AG04450 (cell line): ENCODE measurements around the gene KBTBD6. TPM values are rescaled to one million over a fixed set of nuclear protein-coding genes. Genes with fewer than 3 reads are reported as not detected.
A peak's percentile ranks its signal among the peaks of the same experiment; 100 is the strongest.
"Not testable (repeated sequence)": the region's sequence is repeated elsewhere in the genome, so short reads cannot be mapped to it uniquely, and the experiment has no call there.

ENCODE experiments used
- CTCF ChIA-PET: fragments of 300-600, 350-600 bp; formaldehyde crosslinking; extraction: SDS; loops from one replicate; lab custom pipeline; 2022; ENCODE audit warnings: antibody characterized with exemption, inconsistent platforms; lab: Charles Lee
- POLR2A ChIA-PET: fragments of 350-600 bp; formaldehyde crosslinking; extraction: SDS; loops from one replicate; lab custom pipeline; 2021; ENCODE audit warnings: antibody characterized with exemption, inconsistent platforms; lab: Yijun Ruan, JAX
- DNase-seq: peaks from one replicate; pipeline ENCODE4 v3.0.0-alpha.2; 2011; ENCODE audit warnings: low read depth, low spot score
- H3K27ac ChIP-seq: one replicate; pipeline ENCODE4 v1.5.1; 2012; ENCODE audit warnings: low read depth, low read length, control low read depth
- H3K27me3 ChIP-seq: one replicate; pipeline ENCODE4 v1.6.0; 2012; ENCODE audit warnings: low read length; ENCODE audit not compliant: control insufficient read depth, insufficient read depth
- H3K4me3 ChIP-seq: 2 replicates; pipeline ENCODE4 v1.5.1; 2011; ENCODE audit warnings: mild to moderate bottlenecking, low read depth, low read length, control low read depth
- H3K9me3 ChIP-seq: 2 replicates; pipeline ENCODE4 v1.5.1; 2012; ENCODE audit warnings: low read length; ENCODE audit not compliant: control insufficient read depth, insufficient read depth
- polyA plus RNA-seq: library from polyadenylated mRNA; depleted of rRNA; stranded (reverse); fragments of >200 nt; gene quantifications from 2 replicates; pipeline ENCODE4 v1.2.3, GENCODE V29; 2011
- TF ChIP-seq, protein P1 (sequence below): IDR thresholded peaks from 2 replicates; pipeline ENCODE4 v1.5.1; 2011; ENCODE audit warnings: low read depth, low read length, control low read depth, inconsistent platforms

Gene KBTBD6
- polyA plus RNA-seq, 1 experiment = 8.3 TPM

DNA sequence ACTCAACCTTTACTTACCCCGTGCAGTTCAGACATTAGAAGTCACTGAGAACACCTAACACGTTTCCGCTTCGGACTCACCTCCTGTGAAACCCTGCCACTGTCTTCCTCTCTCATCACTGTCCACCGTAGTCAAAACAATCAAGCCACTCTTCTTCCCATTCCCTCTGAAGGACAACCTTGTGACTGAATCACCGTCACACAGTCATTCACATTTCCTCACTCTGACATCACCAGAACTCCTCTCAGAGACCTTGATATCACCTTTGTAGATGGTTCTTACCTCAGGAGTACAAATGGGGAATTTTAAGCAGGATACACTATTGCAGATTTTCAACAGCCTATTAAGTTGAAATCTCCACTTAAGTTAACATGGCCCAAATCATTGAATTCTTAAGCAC lies 1.3 kb upstream of the KBTBD6 start:
- CTCF ChIA-PET = no interaction called here
- H3K27me3 ChIP-seq = no peaks in the 10 kb centered on the region
- POLR2A ChIA-PET = no interaction called here
- H3K4me3 ChIP-seq = no peak overlapping the region
- no peak overlapping the region for H3K27ac ChIP-seq
- DNase-seq = no peak
- H3K9me3 ChIP-seq = no peaks in the 10 kb centered on the region; the same call in 1 of the 2 replicates
- TF ChIP-seq, protein P1, sequence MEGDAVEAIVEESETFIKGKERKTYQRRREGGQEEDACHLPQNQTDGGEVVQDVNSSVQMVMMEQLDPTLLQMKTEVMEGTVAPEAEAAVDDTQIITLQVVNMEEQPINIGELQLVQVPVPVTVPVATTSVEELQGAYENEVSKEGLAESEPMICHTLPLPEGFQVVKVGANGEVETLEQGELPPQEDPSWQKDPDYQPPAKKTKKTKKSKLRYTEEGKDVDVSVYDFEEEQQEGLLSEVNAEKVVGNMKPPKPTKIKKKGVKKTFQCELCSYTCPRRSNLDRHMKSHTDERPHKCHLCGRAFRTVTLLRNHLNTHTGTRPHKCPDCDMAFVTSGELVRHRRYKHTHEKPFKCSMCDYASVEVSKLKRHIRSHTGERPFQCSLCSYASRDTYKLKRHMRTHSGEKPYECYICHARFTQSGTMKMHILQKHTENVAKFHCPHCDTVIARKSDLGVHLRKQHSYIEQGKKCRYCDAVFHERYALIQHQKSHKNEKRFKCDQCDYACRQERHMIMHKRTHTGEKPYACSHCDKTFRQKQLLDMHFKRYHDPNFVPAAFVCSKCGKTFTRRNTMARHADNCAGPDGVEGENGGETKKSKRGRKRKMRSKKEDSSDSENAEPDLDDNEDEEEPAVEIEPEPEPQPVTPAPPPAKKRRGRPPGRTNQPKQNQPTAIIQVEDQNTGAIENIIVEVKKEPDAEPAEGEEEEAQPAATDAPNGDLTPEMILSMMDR = no peak

DNA sequence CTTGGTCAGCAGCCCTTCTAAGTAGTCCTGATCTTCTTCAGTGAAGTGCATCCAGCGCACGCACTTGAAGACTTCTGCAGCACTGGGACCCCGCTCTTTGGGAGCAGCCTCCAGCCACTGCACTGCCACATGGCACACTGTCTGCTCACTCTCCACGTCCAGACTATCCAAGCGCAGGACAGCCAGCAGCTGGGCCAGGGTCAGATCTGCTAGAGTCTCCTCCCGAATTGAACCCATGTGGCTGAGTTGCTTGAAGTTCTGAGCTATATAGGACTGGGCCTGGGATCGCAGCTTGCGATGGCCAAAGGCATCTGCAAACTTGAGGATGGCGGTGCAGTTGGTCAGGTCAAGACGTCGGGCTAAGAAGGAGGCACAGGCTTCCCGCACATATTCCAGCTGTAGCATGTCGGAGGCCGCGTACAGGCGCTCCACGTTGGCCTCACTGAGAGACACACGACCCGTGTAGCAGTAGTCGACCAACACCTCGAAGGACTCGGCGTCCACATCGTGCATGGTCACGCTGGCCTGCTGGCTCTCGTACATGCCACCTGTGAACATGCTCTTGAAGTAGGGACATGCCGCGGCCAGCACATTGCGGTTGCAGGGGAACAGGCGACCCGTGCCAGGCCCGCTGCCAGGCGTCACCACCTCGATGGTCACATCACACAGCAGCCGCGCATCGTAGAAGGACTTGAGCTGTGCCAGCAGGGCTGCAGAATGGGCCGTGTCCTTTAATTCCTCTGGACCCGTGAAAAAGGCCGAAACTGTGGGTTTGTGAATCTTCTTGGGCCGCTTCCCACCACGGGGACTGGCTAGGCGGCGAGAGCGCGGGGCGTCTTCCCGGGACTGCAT lies 716 bp downstream of the KBTBD6 start:
- peak overlapping the region; percentile 76 for H3K4me3 ChIP-seq
- H3K27ac ChIP-seq = peak overlapping the region; percentile 89
- H3K27me3 ChIP-seq, DNase-seq, CTCF ChIA-PET, H3K9me3 ChIP-seq: not testable (repeated sequence)
- POLR2A ChIA-PET = interaction anchor here (0.6 kb wide), 1 partner anchor 84 kb away, joined by 6 read pairs; no protein-coding TSS in a partner anchor

DNA sequence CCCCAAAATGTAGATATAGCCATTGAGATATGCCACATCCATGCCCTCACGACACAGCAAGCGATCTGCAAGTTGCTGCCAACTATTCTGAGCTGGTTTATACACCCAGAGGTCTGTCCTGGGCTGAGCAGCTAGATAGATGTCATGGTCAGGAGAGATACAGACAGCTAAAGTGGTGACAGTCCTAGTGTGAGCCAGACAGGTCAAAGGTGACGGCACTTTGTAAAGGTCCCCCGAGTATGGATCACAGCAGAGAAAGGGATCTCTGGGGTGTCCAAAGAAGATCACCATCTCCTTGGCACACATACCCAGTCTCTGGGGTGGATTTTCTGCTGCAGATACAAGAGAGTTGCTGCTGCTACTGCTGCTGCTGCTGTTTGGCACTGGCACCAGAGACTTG lies 1.4 kb downstream of the KBTBD6 start:
- POLR2A ChIA-PET, CTCF ChIA-PET, H3K9me3 ChIP-seq, H3K27me3 ChIP-seq, H3K27ac ChIP-seq, DNase-seq: not testable (repeated sequence)
- peak overlapping the region; percentile 8; the same call in 1 of the 2 replicates for H3K4me3 ChIP-seq

DNA sequence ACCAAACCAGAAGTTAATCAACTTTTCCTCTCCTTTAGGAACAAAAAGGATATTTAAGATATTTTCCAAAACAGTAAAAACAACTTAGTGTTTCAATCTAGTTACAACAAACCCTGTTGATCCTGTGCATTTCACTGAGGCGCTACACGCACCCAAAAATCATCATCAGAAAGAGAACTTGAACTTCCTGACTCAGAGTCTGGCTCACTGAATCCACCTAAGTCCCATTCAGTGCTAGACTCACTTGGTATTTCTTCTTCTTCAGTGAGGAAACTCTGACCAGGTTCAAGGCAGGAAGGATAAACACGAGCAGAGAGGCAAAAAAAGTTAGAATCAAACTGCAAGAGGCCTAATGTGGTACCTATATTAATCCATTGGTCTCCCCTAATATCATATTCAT lies 2.2 kb downstream of the KBTBD6 start:
- no peak for DNase-seq
- peak overlapping the region; percentile 37 for H3K4me3 ChIP-seq
- ChIA-PET CTCF (no interaction called here), POLR2A (no interaction called here)
- TF ChIP-seq, protein P1 = no peak
- no peaks in the 10 kb centered on the region; the same call in 1 of the 2 replicates for H3K9me3 ChIP-seq
- H3K27me3 ChIP-seq = no peaks in the 10 kb centered on the region
- H3K27ac ChIP-seq = no peak overlapping the region

DNA sequence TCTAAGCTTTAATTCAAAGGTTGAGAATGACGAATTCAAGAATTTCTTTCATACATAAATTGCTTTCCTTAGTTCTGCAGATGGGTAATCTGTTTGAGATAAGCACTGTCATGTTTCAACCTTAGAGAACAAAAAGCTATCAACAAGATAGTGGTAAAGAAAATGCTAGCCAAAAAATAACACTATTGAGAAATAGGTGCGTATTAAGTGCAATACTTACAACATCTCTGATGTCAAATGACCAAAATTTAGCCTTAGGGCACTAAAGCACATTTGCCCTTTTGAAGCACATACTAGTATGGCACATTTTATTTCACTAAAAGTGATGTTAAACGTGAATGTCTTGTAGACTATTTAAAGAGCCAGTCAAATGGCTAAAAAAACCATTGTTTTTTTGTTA lies 4.9 kb downstream of the KBTBD6 start:
- Histone ChIP-seq H3K27me3 (no peaks in the 10 kb centered on the region), H3K27ac (no peak overlapping the region), H3K9me3 (no peaks in the 10 kb centered on the region; the same call in 1 of the 2 replicates), H3K4me3 (no peak overlapping the region)
- no peak for DNase-seq
- TF ChIP-seq, protein P1 = no peak
- CTCF ChIA-PET = interaction anchor here (1.2 kb wide), 1 partner anchor 17 kb away, joined by 3 read pairs; no protein-coding TSS in a partner anchor
- POLR2A ChIA-PET = no interaction called here

DNA sequence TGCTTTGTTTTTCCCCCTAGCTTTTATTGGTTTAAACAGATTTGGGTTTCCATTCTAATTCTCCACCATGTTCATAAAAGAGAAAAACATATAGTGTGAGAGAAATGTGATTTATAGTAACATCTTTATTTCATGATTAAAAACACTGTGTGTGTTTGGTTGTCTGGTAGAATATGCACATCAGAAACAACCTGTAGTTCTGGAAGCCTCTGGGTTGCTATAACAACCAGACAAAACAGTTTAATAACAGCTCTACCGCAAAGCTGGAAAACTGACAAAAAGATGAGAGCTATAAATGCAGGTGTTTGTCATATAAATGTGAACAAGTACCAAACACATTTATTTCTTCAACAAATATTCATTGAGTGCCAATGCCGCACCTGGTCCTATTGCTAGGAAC lies 9.8 kb downstream of the KBTBD6 start:
- no peaks in the 10 kb centered on the region for H3K9me3 ChIP-seq
- H3K4me3 ChIP-seq = no peak overlapping the region
- ChIA-PET POLR2A (no interaction called here), CTCF (no interaction called here)
- no peaks in the 10 kb centered on the region for H3K27me3 ChIP-seq
- DNase-seq = no peak
- H3K27ac ChIP-seq = no peak overlapping the region
- TF ChIP-seq, protein P1 = no peak
